GM19397 (cell line): ENCODE results near the gene METTL8.

Source experiments
- ATAC-seq: cut with Tn5 transposase; IDR thresholded peaks from one replicate; pipeline ENCODE4 v1.9.1; 2021; ENCODE audit warnings: mild to moderate bottlenecking, moderate library complexity; ENCODE audit not compliant: unreplicated experiment

The METTL8 gene

GRCh38 chr2:171267855-171268629 is 165.7 kb downstream of the METTL8 start:
- no peak for ATAC-seq
